Hepatic stellate cell (primary cell): ENCODE measurements around the gene KIRREL3.

ENCODE experiments used
- DNase-seq: peaks from one replicate; pipeline ENCODE4 v3.0.0; 2011; ENCODE audit warnings: low spot score

The KIRREL3 gene

GRCh38 chr11:126485021-126485792 lies 515.4 kb downstream of the KIRREL3 start:
- peak; percentile 35 for DNase-seq

- DNase-seq = no peak
Measured at GRCh38 chr11:126484266-126484665, 516.3 kb downstream of the KIRREL3 start.

- DNase-seq = no peak
Measured at GRCh38 chr11:126483621-126484195, 516.9 kb downstream of the KIRREL3 start.

- DNase-seq = no peak
Measured at GRCh38 chr11:126482586-126483108, 517.9 kb downstream of the KIRREL3 start.

- no peak for DNase-seq
Measured at GRCh38 chr11:126481303-126481680, 519.3 kb downstream of the KIRREL3 start.

- peak; percentile 95 for DNase-seq
Measured at GRCh38 chr11:126480410-126481302, 519.9 kb downstream of the KIRREL3 start.

GRCh38 chr11:126480015-126480409 lies 520.6 kb downstream of the KIRREL3 start:
- DNase-seq = no peak

- no peak for DNase-seq
Measured at GRCh38 chr11:126479178-126479930, 521.2 kb downstream of the KIRREL3 start.

- DNase-seq = no peak
Measured at GRCh38 chr11:126478466-126478865, 522.1 kb downstream of the KIRREL3 start.

- no peak for DNase-seq
Measured at GRCh38 chr11:126477535-126478305, 522.9 kb downstream of the KIRREL3 start.

GRCh38 chr11:126476977-126477376 lies 523.6 kb downstream of the KIRREL3 start:
- no peak for DNase-seq

- DNase-seq = no peak
Measured at GRCh38 chr11:126476266-126476924, 524.2 kb downstream of the KIRREL3 start.

- no peak for DNase-seq
Measured at GRCh38 chr11:126475014-126475991, 525.3 kb downstream of the KIRREL3 start.

GRCh38 chr11:126474220-126474619 lies 526.4 kb downstream of the KIRREL3 start:
- no peak for DNase-seq

GRCh38 chr11:126473269-126473668 lies 527.3 kb downstream of the KIRREL3 start:
- no peak for DNase-seq

- no peak for DNase-seq
Measured at GRCh38 chr11:126469311-126469710, 531.3 kb downstream of the KIRREL3 start.

- DNase-seq = no peak
Measured at GRCh38 chr11:126468102-126468521, 532.5 kb downstream of the KIRREL3 start.

- DNase-seq = no peak
Measured at GRCh38 chr11:126467471-126467870, 533.1 kb downstream of the KIRREL3 start.

GRCh38 chr11:126467046-126467370 lies 533.6 kb downstream of the KIRREL3 start:
- DNase-seq = no peak
